Right atrium auricular region (tissue), 2 donors: ENCODE measurements around the gene IL1F10. TPM values are rescaled to one million over a fixed set of nuclear protein-coding genes. Genes with fewer than 3 reads are reported as not detected.

Experiments used
- DNase-seq: peaks from one replicate; pipeline ENCODE4 v3.0.0-alpha.2; 2019; ENCODE audit warnings: low spot score
- H3K27ac ChIP-seq, 2 donors: fragments of 200-600 bp; sonication (generic); 1 replicate in 1 of 2; 2 replicates in 1 of 2; pipeline ENCODE4 v1.5.1; 2016 to 2019
- H3K27me3 ChIP-seq, 2 donors: fragments of 200-600 bp; sonication (generic); one replicate each; pipeline versions ENCODE4 v1.5.1 to v1.6.0; 2017 to 2019
- H3K36me3 ChIP-seq: fragments of 200-600 bp; sonication (generic); one replicate; pipeline ENCODE4 v1.5.1; 2016
- H3K4me1 ChIP-seq, 2 donors: fragments of 200-600 bp; sonication (generic); one replicate each; pipeline versions ENCODE4 v1.5.1 to v1.6.0; 2017 to 2019
- H3K4me3 ChIP-seq, 2 donors: fragments of 200-600 bp; sonication (generic); 1 replicate in 1 of 2; 2 replicates in 1 of 2; pipeline ENCODE4 v1.5.1; 2017 to 2019; ENCODE audit warnings: mild to moderate bottlenecking in 1 of 2, moderate library complexity in 1 of 2
- H3K9me3 ChIP-seq, 2 donors: fragments of 200-600 bp; sonication (generic); one replicate each; pipeline ENCODE4 v1.5.1; 2019
- CTCF ChIP-seq, 2 donors: fragments of 200-600 bp; sonication (generic); IDR thresholded peaks; one replicate each; pipeline ENCODE4 v1.5.1; 2019; ENCODE audit warnings: antibody characterized with exemption in 2 of 2
- total RNA-seq, 2 donors: library from RNA; depleted of rRNA; stranded (reverse); fragments of >200 nt; gene quantifications; one replicate each; pipeline ENCODE4 v1.1.0, GENCODE V29; 2016

Gene IL1F10
- total RNA-seq, 2 donors from 2014 or later = not detected

DNA sequence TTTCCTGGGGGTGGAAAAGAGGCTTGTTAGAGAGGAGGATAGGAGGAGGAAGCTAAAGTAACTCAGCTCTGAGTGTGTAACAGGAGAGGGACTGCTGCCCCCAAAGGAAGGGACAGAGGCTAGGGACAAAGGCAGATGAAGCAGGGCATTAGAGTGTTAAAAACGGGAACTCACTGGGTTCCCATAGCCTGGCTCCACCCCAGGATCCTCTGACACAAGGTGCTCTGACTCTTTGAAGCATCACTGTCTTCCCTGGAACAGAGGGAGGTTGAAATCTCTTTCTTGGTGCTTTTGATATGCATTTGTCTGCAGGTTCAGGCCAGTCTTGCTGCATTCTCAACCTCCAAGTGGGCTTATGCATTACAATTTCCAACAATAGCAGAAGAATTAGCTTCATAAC lies 39.7 kb upstream of the IL1F10 start:
- DNase-seq = no peak
- Histone ChIP-seq H3K36me3 (no peaks in the 10 kb centered on the region), H3K27ac (no peak overlapping the region), H3K4me1 (no peaks in the 10 kb centered on the region), H3K9me3 (no peaks in the 10 kb centered on the region), H3K27me3 (no peaks in the 10 kb centered on the region), H3K4me3 (no peak overlapping the region)
- no peak for TF ChIP-seq CTCF (IDR thresholded peaks at IDR 0.05)

- H3K27ac ChIP-seq = no peak overlapping the region
- DNase-seq = no peak
- no peaks in the 10 kb centered on the region for H3K4me1 ChIP-seq
- H3K36me3 ChIP-seq = no peaks in the 10 kb centered on the region
- TF ChIP-seq CTCF (IDR thresholded peaks at IDR 0.05) = no peak
- no peaks in the 10 kb centered on the region for H3K27me3 ChIP-seq
- no peak overlapping the region for H3K4me3 ChIP-seq
- H3K9me3 ChIP-seq = no peaks in the 10 kb centered on the region
Observed at GRCh38 chr2:113032737-113033136, 35.0 kb upstream of the IL1F10 start.

DNA sequence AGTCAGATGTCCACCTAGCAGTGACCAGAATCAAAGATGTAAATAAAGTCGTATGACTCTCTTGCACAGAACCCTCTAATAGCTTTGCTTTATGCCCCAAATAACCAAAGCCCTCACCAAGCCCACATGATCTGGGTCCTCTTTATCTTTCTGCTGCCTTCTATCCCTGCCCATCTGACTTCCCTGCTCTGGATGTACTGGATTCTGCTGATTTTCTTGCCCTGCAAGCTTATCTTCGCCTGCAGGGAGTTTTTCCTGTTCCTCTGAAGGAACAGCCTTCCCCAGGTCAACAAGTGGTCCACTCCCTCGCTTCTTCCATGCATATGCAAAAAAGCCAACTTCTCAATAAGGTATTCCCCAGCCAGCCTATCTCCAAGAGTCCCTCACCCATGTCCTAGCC lies 33.8 kb upstream of the IL1F10 start:
- no peaks in the 10 kb centered on the region for H3K9me3 ChIP-seq
- no peak for TF ChIP-seq CTCF (IDR thresholded peaks at IDR 0.05)
- H3K4me3 ChIP-seq = no peak overlapping the region
- no peaks in the 10 kb centered on the region for H3K4me1 ChIP-seq
- H3K27ac ChIP-seq = no peak overlapping the region
- no peaks in the 10 kb centered on the region for H3K27me3 ChIP-seq
- no peaks in the 10 kb centered on the region for H3K36me3 ChIP-seq
- no peak for DNase-seq

GRCh38 chr2:113036763-113037162 lies 31.0 kb upstream of the IL1F10 start:
- Histone ChIP-seq H3K9me3 (no peaks in the 10 kb centered on the region), H3K27ac (no peak overlapping the region), H3K27me3 (no peaks in the 10 kb centered on the region), H3K4me3 (no peak overlapping the region), H3K4me1 (no peaks in the 10 kb centered on the region), H3K36me3 (no peaks in the 10 kb centered on the region)
- no peak for TF ChIP-seq CTCF (IDR thresholded peaks at IDR 0.05)
- DNase-seq = no peak

DNA sequence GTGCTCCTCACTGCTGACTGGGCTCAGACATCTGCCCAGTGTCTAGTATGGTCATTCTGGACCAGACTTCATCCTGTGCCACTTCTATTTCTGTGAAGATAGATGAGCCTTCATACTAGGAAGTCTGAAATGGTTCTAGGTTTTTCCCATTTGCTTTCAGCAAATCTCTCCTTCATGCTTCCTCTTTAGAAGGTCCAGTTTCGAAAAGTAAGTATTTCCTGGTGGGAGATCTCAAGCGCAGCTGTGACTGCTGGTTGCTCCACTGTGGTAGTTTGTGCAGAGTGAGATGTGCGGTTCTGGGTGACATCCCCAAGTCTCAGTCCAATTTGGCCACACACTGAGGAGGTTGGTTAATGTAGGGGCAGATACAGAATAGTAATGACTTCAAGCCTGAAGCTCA lies 29.5 kb upstream of the IL1F10 start:
- no peak for DNase-seq
- H3K27ac ChIP-seq = no peak overlapping the region
- no peaks in the 10 kb centered on the region for H3K36me3 ChIP-seq
- no peaks in the 10 kb centered on the region for H3K9me3 ChIP-seq
- H3K4me1 ChIP-seq = no peaks in the 10 kb centered on the region
- TF ChIP-seq CTCF (IDR thresholded peaks at IDR 0.05) = no peak
- H3K27me3 ChIP-seq = no peaks in the 10 kb centered on the region
- H3K4me3 ChIP-seq = no peak overlapping the region

DNA sequence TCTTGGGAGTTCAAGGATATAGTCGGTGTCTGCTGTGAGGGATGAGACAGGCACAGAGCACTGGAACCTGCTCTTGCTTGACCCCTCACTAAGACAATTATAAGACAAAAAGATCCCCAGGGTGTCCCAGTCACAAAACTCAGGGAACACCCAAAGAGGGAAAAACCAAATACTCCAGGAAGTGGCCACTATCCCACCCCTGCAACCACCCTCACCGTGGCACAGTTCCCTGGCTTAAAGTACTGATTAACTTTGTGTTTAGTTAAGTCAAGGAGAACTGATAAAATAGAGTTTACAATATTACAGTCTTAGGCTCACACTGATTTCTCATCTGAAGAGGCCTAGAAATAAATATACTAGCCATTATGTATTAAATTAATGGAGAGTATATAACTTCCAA lies 28.6 kb upstream of the IL1F10 start:
- Histone ChIP-seq H3K4me3 (no peak overlapping the region), H3K27me3 (no peaks in the 10 kb centered on the region), H3K4me1 (no peaks in the 10 kb centered on the region), H3K36me3 (no peaks in the 10 kb centered on the region), H3K9me3 (no peaks in the 10 kb centered on the region), H3K27ac (no peak overlapping the region)
- no peak for TF ChIP-seq CTCF (IDR thresholded peaks at IDR 0.05)
- no peak for DNase-seq
